Heart left ventricle (tissue), 13 donors: ENCODE data around the gene PHAF1.

ENCODE experiments used
- CTCF ChIP-seq, 12 donors: fragments of 200-600 bp; sonication (generic) in 4 of 12; IDR thresholded peaks; one replicate each; pipeline versions ENCODE4 v1.5.0 to v1.8.0; 2018 to 2022; ENCODE audit warnings: antibody characterized with exemption in 12 of 12, mild to moderate bottlenecking in 5 of 12
- POLR2A ChIP-seq, 2 donors: fragments of 450-650 bp; IDR thresholded peaks; one replicate each; pipeline ENCODE4 v1.6.1; 2017; ENCODE audit warnings: antibody characterized with exemption in 2 of 2, mild to moderate bottlenecking in 2 of 2, moderate library complexity in 2 of 2
- donor health status: ischemic (EF 13 %, LVEDD 7.1; RV severe dilation, severe dysfunction).
- donor health status: DM: no; HTN: yes; CAD: no.
- donor health status: DM: no; HTN: no; CAD: no.
- donor health status: ischemic (EF 25% LVEDD 6.9; RV normal size, moderate dysfunction).
- donor health status: ischemic (EF 25% LVEDD 5.7; RV mildly dilated, moderate dysfunction).
- donor health status: ischemic (EF 35%, LVEDD 5.7; RV mildly dilated, moderate dysfunction).
- donor health status: nonischemic (EF 11% LVEDD 7.7; RV severe dilation, severe dysfunction).
- donor health status: DM: yes; HTN: yes; CAD: no.
- donor health status: PGD.
- donor health status: ischemic (EF 29% LVEDD 5.4; RV normal size, mild dysfunction).
- donor health status: nonischemic (EF 23%, LVEDD 6.1; RV moderate dilation, normal function).

GRCh38 chr16:67170168-67170948 lies 60.6 kb downstream of the PHAF1 start, which contains the start of gene NOL3:
- peak in 1 of 12 donors; percentile 1 for TF ChIP-seq CTCF (IDR thresholded peaks at IDR 0.05)
- TF ChIP-seq POLR2A (IDR thresholded peaks at IDR 0.05): peak in 1 of 2 donors; percentile 16
